ENCODE data around the gene SYNE1.

GRCh38 chr6:152637296-152638047, at the start of gene SYNE1:
- TF ChIP-seq, protein P1, sequence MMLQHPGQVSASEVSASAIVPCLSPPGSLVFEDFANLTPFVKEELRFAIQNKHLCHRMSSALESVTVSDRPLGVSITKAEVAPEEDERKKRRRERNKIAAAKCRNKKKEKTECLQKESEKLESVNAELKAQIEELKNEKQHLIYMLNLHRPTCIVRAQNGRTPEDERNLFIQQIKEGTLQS (CRISPR knock-in tag; conservative IDR thresholded peaks at IDR 0.05) = no peak
- TF ChIP-seq, protein P2, sequence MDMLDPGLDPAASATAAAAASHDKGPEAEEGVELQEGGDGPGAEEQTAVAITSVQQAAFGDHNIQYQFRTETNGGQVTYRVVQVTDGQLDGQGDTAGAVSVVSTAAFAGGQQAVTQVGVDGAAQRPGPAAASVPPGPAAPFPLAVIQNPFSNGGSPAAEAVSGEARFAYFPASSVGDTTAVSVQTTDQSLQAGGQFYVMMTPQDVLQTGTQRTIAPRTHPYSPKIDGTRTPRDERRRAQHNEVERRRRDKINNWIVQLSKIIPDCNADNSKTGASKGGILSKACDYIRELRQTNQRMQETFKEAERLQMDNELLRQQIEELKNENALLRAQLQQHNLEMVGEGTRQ (CRISPR knock-in tag; IDR thresholded peaks at IDR 0.05) = no peak

Data from WTC11 (cell line).